MV-4-11 (cell line): ENCODE measurements around the gene SZT2.

Experiments used
- DNase-seq: peaks from one replicate; lab custom pipeline; 2025; lab: John Stamatoyannopoulos, UW

Gene SZT2

DNA sequence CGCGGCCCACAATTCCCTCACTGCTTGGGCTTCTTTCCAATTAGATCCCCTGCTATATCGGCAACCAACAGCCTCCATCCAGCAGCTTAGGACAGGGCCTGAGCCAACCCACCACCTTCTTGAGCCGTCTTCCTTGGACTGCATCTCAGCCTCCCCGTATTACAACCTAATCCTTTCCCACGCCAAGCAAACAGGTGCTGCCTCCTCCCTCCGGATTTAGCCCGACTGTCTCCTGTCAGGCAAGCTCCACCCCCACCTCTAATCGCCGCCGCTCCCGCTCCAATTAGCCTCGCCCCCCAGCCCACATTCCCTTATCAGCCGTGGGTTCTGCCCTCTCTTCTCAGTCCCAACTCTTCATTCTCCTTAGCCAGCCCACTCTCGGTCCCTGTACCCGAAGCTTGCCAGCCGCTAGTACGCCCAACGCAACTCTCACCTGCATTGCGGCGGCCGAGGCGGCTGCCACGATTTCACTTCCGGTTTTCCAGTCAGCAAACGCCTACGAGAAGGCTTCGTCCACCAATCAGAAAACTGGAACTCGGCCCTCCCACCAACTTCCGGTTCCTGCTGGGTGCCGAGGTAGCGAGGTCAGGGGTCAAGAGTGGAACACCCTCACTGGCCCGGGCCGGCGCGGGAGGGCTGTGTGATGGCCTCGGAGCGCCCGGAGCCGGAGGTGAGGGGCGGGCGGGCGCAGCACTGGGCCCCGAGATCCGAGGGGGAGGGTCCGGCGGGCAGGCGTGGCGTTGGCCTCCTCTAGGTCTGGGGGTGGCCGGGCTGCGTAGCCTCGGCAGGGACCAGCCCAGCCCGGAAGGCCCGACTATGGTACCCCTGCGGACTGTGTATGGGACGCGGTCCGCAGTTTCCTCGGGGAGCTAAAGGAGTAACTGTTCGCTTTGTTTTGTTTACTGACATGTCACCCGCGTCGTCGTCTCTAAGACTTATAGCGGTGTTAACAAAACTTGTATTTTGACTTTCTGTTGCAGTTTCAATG is at the start of gene SZT2, which contains the start of gene MED8:
TSS of gene SZT2 (plus strand) at position 574 of the 988 bp plus-strand sequence. CDS start at position 644, 70 bp downstream.
TSS of gene MED8 (minus strand) at position 475 of the 988 bp plus-strand sequence. CDS start at position 439, 36 bp downstream.
- peak; percentile 91 for DNase-seq

DNA sequence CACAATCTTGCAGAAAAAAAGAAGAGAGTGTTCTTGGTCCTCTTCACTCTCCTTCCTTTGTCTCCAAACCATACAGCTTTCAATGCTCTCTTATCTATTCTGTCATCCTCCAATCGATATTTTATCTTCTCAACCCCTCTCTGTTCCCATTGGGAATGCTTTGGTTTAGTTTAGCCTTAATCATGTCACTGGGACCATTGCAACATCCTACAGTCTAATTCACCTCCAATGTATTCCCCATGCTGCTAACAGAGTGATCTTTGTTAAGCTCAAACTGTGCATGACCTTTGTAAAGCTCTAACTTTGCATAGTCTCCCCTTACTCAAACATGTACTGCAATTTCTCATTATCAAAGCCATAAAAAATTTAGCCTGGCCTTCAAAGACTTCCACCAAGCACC is 49.1 kb upstream of the SZT2 start:
- DNase-seq = no peak

DNA sequence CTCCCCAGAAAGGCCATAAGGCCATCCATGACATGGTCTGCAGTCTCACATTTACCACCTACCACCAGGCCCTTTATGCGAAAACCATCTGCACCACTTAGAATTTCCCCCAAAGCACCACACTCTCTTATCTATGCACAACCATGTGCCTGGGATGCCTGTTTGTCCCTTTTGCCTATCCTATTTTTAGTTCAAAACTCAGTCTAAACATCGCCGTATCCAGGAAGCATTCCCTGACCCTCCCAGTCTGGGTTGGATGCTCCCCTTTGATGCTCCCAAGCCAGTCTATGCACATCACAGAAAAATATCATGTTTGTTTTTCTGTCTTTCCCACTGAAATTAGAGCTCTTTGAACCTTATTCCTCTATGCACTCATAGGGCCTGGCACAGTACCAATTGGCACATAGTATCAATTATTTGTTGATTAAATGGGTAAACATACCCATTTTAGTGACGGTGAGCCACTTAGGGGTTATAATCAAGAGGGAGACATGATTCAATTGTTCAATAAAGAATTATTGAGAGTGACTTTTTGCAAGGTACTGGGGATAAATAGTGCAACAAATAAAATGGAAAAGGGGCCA is 45.3 kb upstream of the SZT2 start:
- no peak for DNase-seq

GRCh38 chr1:43345120-43345519 is 44.6 kb upstream of the SZT2 start:
- no peak for DNase-seq

DNA sequence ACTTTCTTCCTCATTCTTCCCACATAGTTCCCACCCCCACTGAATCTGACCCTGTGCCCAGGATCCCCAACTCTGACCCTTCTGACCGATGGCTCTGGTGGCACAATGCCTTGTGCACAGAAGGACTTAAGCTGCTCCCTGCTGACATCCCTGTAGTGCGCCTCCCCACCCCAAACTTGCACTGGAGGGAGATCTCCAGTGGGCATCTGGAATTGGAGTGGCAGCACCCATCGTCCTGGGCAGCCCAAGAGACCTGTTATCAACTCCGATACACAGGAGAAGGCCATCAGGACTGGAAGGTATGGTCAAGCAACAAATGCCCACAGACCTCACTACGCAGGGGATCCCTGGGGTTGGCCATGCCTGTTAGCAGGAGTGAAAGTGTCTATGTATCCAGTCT is 43.1 kb upstream of the SZT2 start:
- no peak for DNase-seq

- DNase-seq = no peak
These were observed 41.3 kb upstream of the SZT2 start for GRCh38 chr1:43348343-43348808.

DNA sequence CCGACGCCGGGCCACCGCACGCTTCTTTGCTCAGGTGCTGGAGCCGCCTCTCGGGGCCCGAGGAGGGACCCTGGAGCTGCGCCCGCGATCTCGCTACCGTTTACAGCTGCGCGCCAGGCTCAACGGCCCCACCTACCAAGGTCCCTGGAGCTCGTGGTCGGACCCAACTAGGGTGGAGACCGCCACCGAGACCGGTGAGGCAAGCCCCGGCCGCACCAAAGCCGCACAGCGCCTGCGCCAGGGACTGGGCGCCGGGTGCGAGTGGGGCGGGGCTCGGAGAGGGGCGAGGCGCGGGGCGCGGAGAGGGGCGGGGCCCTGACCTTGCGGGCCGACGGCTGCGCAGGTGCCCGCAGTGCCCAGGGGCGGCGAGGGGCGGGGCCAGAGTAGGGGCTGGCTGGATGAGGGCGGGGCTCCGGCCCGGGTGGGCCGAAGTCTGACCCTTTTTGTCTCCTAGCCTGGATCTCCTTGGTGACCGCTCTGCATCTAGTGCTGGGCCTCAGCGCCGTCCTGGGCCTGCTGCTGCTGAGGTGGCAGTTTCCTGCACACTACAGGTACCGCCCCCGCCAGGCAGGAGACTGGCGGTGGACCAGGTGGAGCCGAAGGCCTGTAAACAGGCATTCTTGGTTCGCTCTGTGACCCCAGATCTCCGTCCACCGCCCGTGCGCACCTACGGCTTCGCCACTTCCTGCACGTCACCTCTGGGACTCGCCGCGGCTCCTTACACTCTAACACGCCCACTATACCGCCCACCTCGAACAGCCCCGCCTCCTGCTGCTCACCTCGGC is 40.7 kb upstream of the SZT2 start:
- DNase-seq = no peak

DNA sequence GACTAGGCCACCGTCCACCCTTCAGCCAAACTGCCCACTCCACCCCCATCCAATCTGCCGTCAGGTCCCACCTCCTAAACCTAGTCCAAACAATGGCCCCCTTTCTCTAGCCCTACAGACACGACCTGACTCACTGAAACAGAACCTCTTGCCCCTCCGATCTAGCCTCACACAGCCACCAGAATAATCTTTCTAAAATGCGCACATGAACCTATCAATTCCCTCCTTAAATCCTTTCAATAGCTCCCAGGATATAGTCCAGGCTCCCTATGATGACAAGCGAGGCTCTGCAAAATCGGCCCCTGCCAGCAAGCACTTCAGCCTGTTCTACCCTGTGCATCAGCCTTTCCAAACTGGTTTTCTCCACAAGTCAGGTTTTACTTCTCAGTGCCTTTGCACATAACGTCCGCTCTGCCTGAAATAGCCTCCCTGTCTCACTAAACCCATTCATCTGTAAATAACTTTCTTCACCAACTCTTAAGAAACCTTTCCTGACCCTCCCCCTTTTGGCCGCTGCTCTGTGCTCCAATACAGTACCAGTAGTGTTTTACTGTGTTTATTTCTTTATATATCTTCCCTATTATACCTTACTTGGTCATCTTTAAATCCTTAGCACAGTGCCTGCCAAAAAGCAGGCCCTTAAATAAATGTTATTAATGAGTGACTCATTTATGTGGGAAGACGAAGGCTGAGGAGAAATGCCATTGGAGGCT is 39.9 kb upstream of the SZT2 start:
- DNase-seq = no peak

- no peak for DNase-seq
These were observed 38.7 kb upstream of the SZT2 start for GRCh38 chr1:43350976-43351375.

DNA sequence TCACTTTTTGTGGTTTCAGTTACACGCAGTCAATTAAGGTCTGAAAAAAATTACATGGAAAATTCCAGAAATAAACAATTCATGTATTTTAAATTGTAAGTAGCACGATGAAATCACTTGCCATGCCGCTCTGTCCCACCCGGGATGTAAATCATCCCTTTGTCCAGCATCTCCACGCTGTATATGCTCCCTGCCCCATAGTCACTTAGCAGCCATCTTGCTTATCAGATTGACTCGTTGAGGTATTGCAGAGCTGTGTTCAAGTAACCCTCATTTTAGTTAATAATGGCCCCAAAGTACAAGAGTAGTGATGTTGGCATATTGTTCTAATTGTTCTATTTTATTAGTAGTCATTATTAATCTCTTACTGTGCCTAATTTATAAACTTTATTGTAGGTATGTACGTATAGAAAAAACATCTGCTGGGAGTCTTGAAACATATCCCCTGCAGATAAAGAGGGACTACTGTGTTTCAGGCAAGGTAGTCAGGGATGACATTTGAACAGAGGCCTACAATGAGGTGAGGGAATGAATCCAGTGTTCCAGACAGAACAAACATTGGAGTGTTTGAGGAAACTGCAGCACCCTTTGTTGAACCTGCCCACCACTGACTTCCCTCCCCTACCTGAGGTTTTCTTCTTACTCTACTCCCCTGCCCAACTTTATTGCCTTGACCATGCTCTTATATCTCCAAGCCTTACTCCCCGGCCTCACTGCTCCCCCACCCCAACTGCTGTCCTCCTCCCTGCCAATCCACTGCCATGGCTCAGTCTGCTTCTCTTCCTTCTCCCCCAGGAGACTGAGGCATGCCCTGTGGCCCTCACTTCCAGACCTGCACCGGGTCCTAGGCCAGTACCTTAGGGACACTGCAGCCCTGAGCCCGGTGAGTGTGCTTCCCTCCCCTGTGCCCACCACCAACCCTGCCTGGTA is 38.0 kb upstream of the SZT2 start:
- no peak for DNase-seq

DNA sequence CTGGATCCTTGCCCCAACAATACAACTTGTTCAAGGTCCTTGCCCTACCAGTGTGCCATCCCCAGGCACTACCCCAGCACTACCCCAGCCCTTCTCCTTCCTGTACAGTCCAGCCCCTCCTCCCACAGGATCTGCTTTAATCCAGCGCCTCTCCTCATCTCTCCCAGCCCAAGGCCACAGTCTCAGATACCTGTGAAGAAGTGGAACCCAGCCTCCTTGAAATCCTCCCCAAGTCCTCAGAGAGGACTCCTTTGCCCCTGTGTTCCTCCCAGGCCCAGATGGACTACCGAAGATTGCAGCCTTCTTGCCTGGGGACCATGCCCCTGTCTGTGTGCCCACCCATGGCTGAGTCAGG is 37.4 kb upstream of the SZT2 start:
- DNase-seq = no peak

DNA sequence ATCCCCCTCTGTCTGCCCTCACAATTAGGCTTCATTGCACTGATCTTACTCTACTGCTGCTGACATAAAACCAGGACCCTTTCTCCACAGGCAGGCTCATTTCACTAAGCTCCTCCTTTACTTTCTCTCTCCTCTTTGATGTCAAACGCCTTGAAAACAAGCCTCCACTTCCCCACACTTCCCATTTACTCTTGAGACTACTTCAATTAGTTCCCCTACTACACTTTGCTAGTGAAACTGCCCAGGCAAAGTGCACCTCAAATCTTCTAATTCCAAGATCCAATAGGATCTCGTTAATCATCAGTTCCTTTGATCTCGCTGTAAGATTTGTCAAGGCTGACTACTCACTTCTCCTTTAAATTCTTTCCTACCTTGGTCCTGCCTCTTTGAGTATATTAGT is 36.8 kb upstream of the SZT2 start:
- no peak for DNase-seq

GRCh38 chr1:43354471-43354870 is 35.2 kb upstream of the SZT2 start:
- no peak for DNase-seq

- no peak for DNase-seq
These were observed 34.8 kb upstream of the SZT2 start for GRCh38 chr1:43354936-43355335.

DNA sequence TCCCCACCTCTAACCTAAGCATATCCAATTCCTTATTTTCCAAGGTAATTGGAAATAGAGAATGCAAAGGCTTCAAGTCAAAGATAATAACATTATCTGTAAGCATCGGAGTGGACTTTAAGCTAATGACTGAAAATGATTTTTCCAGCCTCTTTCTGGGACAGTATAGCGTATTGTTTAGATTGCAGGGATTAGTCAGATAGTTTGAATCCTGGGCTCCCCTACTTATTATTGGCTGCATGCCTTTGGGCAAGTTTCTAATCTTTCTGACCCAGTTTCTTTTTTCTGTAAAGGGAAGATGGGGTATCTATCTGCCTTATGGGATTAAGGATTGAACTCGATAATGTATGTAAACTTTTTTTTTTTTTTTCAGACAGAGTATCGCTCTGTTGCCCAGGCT is 32.4 kb upstream of the SZT2 start:
- no peak for DNase-seq

- DNase-seq = peak; percentile 57
These were observed 31.5 kb upstream of the SZT2 start for GRCh38 chr1:43358121-43358745.

DNA sequence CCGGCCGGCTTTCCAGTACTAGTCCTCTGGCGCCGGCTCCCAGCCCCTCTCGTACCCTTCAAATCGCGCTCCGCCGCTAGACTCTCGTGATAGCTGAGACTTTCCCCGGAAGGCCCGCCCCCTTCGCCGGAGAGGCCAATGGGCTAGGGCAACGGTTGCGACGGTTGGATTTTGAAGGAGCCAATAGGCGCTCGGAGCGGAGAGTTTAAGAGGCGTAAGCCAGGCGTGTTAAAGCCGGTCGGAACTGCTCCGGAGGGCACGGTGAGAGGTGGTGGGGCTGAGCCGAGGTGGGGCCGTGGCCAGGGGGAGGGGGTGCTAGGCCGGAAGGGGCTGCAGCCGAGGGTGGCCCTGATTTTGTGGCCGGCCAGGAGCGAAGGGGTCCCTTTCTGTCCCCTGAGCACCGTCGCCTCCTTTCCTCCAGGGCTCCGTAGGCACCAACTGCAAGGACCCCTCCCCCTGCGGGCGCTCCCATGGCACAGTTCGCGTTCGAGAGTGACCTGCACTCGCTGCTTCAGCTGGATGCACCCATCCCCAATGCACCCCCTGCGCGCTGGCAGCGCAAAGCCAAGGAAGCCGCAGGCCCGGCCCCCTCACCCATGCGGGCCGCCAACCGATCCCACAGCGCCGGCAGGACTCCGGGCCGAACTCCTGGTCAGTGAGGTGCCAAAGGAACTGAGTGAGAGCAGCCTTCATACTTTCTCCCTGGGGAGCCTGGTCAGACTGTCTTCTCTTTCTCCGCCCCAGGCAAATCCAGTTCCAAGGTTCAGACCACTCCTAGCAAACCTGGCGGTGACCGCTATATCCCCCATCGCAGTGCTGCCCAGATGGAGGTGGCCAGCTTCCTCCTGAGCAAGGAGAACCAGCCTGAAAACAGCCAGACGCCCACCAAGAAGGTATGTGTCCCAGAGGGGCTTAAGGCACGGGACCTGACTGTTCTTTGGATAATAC is 30.7 kb upstream of the SZT2 start, which contains the start of gene CDC20:
TSS of gene CDC20 (plus strand) at position 236 of the 948 bp plus-strand sequence. CDS start at position 471, 235 bp downstream.
- peak; percentile 96 for DNase-seq

DNA sequence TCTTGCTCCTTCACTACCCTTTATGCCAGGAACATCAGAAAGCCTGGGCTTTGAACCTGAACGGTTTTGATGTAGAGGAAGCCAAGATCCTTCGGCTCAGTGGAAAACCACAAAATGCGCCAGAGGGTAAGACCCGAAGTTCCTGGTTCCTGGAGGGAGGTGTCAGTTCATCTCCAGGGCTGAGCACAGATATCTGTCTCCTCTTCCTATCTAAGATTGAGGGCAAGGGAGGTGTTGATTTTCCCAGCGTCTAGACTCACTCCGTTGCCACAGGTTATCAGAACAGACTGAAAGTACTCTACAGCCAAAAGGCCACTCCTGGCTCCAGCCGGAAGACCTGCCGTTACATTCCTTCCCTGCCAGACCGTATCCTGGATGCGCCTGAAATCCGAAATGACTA is 30.0 kb upstream of the SZT2 start:
- peak; percentile 12 for DNase-seq

GRCh38 chr1:43360616-43361015 is 29.1 kb upstream of the SZT2 start:
- no peak for DNase-seq
